KMS-11 (cell line): Measurements from ENCODE around the gene ZNF829.

Source experiments
- H2AFZ ChIP-seq: fragments of 200-600 bp; sonication (generic); 2 replicates; pipeline ENCODE4 v1.6.1; 2016; ENCODE audit warnings: antibody characterized with exemption, mixed run types, low read depth
- H3K27ac ChIP-seq: fragments of 200-600 bp; sonication (generic); 2 replicates; pipeline ENCODE4 v1.6.1; 2016; ENCODE audit warnings: mild to moderate bottlenecking, mixed run types
- H3K27me3 ChIP-seq: fragments of 200-600 bp; sonication (generic); 2 replicates; pipeline ENCODE4 v1.6.1; 2017; ENCODE audit warnings: mild to moderate bottlenecking, low read depth, mixed run types, moderate library complexity; ENCODE audit not compliant: insufficient read depth
- H3K36me3 ChIP-seq: fragments of 200-600 bp; sonication (generic); 2 replicates; pipeline ENCODE4 v1.6.1; 2017; ENCODE audit warnings: mild to moderate bottlenecking, mixed run types; ENCODE audit not compliant: insufficient read depth
- H3K4me1 ChIP-seq: fragments of 200-600 bp; sonication (generic); 2 replicates; pipeline ENCODE4 v1.6.1; 2016; ENCODE audit warnings: mild to moderate bottlenecking, low read depth, mixed run types; ENCODE audit not compliant: poor library complexity, severe bottlenecking
- H3K4me2 ChIP-seq: fragments of 200-600 bp; sonication (generic); 2 replicates; pipeline ENCODE4 v1.7.0; 2016; ENCODE audit warnings: mild to moderate bottlenecking, mixed run types
- H3K4me3 ChIP-seq: fragments of 200-600 bp; sonication (generic); IDR thresholded peaks from 2 replicates; pipeline ENCODE4 v1.6.1; 2017; ENCODE audit warnings: low read depth, low read length, mixed read lengths; ENCODE audit not compliant: insufficient read depth
- H3K79me2 ChIP-seq: fragments of 200-600 bp; sonication (generic); 2 replicates; pipeline ENCODE4 v1.6.1; 2016; ENCODE audit warnings: low read depth, mixed run types; ENCODE audit not compliant: insufficient read depth
- H3K9ac ChIP-seq: fragments of 200-600 bp; sonication (generic); 2 replicates; pipeline ENCODE4 v1.6.1; 2016; ENCODE audit warnings: mild to moderate bottlenecking, mixed run types
- H4K20me1 ChIP-seq: fragments of 200-600 bp; sonication (generic); 2 replicates; pipeline ENCODE4 v1.6.1; 2016; ENCODE audit warnings: mild to moderate bottlenecking, mixed run types; ENCODE audit not compliant: insufficient read depth
- CTCF ChIP-seq: fragments of 200-600 bp; sonication (generic); conservative IDR thresholded peaks from 2 replicates; pipeline ENCODE4 v1.6.1; 2017; ENCODE audit warnings: low read depth, mild to moderate bottlenecking, antibody characterized with exemption, low read length, moderate library complexity, mixed read lengths

ZNF829 gene

GRCh38 chr19:36915992-36916830 lies at the start of gene ZNF829, which contains the start of gene ZNF568:
ZNF829 (minus strand) TSS chr19:36916291; CDS start chr19:36915167, 1,124 bp downstream.
ZNF568 (plus strand) TSS chr19:36916332; CDS start chr19:36922771, 6,439 bp downstream.
- H3K9ac ChIP-seq, result no peak within 1 kb of the TSS
- TF ChIP-seq CTCF, result no peak
- H2AFZ ChIP-seq, result no peak within 1 kb of the TSS
- no peak within 1 kb of the TSS for H3K4me3 ChIP-seq
- H3K4me2 ChIP-seq, result no peak within 1 kb of the TSS
- no peaks in the 10 kb centered on the region for H3K79me2 ChIP-seq
- H3K36me3 ChIP-seq, result no peaks in the 10 kb centered on the region
- H3K27ac ChIP-seq, result no peak within 1 kb of the TSS
- no peaks in the 10 kb centered on the region for H4K20me1 ChIP-seq
- H3K4me1 ChIP-seq, result no peaks in the 10 kb centered on the region
- no peaks in the 10 kb centered on the region for H3K27me3 ChIP-seq

DNA sequence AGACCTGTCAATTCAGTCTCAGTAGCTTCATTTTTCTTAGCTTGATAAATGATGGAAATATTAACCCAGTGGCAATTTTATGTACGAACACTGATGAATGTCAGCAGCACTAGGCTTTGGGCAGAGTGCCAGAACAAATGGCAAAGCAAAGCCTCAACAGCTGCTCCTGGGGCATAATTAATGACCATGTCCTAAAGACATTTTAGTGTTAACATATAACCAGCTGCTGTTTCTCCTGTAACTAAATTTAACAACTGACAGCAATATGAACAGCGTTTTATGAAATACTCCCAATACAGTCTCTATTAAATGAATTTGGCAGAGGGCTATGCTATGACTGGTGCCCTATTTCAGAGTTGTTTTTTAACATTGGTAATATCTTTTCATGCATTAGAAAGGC lies 47.2 kb upstream of the ZNF829 start:
- Histone ChIP-seq H4K20me1 (no peaks in the 10 kb centered on the region), H3K27ac (no peak overlapping the region), H3K4me1 (no peaks in the 10 kb centered on the region), H3K9ac (no peak overlapping the region), H3K27me3 (no peaks in the 10 kb centered on the region), H2AFZ (no peak overlapping the region), H3K79me2 (no peaks in the 10 kb centered on the region), H3K36me3 (no peaks in the 10 kb centered on the region), H3K4me2 (no peak overlapping the region), H3K4me3 (no peak overlapping the region)
- no peak for TF ChIP-seq CTCF

- H4K20me1 ChIP-seq, result no peaks in the 10 kb centered on the region
- no peak overlapping the region for H3K4me2 ChIP-seq
- H3K27ac ChIP-seq, result no peak overlapping the region
- H3K36me3 ChIP-seq, result no peaks in the 10 kb centered on the region
- no peaks in the 10 kb centered on the region for H3K4me1 ChIP-seq
- H2AFZ ChIP-seq, result no peak overlapping the region
- TF ChIP-seq CTCF, result no peak
- H3K4me3 ChIP-seq, result no peak overlapping the region
- H3K79me2 ChIP-seq, result no peaks in the 10 kb centered on the region
- no peaks in the 10 kb centered on the region for H3K27me3 ChIP-seq
- H3K9ac ChIP-seq, result no peak overlapping the region
Observed at GRCh38 chr19:36962346-36962745, 46.3 kb upstream of the ZNF829 start.

DNA sequence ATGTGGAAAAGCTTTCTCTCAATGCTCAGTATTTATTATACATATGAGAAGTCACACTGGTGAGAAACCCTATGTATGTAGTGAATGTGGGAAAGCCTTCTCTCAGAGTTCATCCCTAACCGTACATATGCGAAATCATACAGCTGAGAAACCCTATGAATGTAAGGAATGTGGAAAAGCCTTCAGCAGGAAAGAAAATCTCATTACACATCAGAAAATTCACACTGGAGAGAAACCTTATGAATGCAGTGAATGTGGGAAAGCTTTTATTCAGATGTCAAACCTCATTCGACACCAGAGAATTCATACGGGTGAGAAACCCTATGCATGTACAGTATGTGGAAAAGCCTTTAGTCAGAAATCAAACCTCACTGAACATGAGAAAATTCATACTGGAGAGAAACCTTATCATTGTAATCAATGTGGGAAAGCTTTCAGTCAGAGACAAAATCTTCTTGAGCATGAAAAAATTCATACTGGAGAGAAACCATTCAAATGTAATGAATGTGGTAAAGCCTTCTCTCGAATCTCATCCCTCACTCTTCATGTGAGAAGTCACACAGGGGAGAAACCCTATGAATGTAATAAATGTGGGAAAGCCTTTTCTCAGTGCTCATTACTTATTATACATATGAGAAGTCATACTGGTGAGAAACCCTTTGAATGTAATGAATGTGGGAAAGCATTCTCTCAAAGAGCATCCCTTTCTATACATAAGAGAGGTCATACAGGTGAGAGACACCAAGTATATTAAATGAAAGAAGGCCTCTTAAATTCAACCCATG lies 34.4 kb upstream of the ZNF829 start:
- Histone ChIP-seq H3K9ac (no peak overlapping the region), H3K4me2 (no peak overlapping the region), H3K4me3 (no peak overlapping the region), H3K4me1 (no peaks in the 10 kb centered on the region), H3K79me2 (no peaks in the 10 kb centered on the region), H3K27me3 (no peaks in the 10 kb centered on the region), H3K36me3 (no peaks in the 10 kb centered on the region), H4K20me1 (no peaks in the 10 kb centered on the region), H3K27ac (no peak overlapping the region), H2AFZ (no peak overlapping the region)
- TF ChIP-seq CTCF, result no peak
